Liver (tissue), 9 donors: ENCODE results near the gene GPC3. TPM values are rescaled to one million over a fixed set of nuclear protein-coding genes. Genes with fewer than 3 reads are reported as not detected.

Experiments used
- DNase-seq: peaks from one replicate; pipeline ENCODE4 v3.0.0-alpha.2; 2017; ENCODE audit warnings: low spot score
- H3K27ac ChIP-seq, 2 donors: one replicate each; pipeline ENCODE4 v1.7.0; 2013; ENCODE audit warnings: inconsistent platforms in 2 of 2, low read length in 2 of 2, control low read depth in 1 of 2, low read depth in 1 of 2, mild to moderate bottlenecking in 1 of 2
- H3K27me3 ChIP-seq, 4 donors: one replicate each; pipeline versions ENCODE4 v1.6.1 to v1.7.0; 2013; ENCODE audit warnings: low read length in 3 of 4, inconsistent platforms in 1 of 4, mild to moderate bottlenecking in 1 of 4, moderate library complexity in 1 of 4; ENCODE audit not compliant: control insufficient read depth in 4 of 4, insufficient read depth in 4 of 4
- H3K36me3 ChIP-seq, 4 donors: one replicate each; pipeline versions ENCODE4 v1.6.1 to v1.7.0; 2013; ENCODE audit warnings: low read length in 3 of 4, mild to moderate bottlenecking in 3 of 4, low read depth in 1 of 4, moderate library complexity in 1 of 4; ENCODE audit not compliant: control insufficient read depth in 4 of 4, insufficient read depth in 3 of 4
- H3K4me1 ChIP-seq, 4 donors: one replicate each; pipeline versions ENCODE4 v1.6.1 to v1.7.0; 2013; ENCODE audit warnings: low read length in 3 of 4, mild to moderate bottlenecking in 3 of 4, moderate library complexity in 1 of 4; ENCODE audit not compliant: control insufficient read depth in 4 of 4, insufficient read depth in 4 of 4
- H3K4me3 ChIP-seq, 3 donors: one replicate each; pipeline versions ENCODE4 v1.6.1 to v1.7.0; 2013; ENCODE audit warnings: low read length in 3 of 3, control low read depth in 1 of 3, low read depth in 1 of 3, mild to moderate bottlenecking in 1 of 3
- H3K9ac ChIP-seq, 2 donors: one replicate each; pipeline ENCODE4 v1.7.0; 2013; ENCODE audit warnings: low read length in 2 of 2, mild to moderate bottlenecking in 2 of 2, moderate library complexity in 2 of 2, control low read depth in 1 of 2, low read depth in 1 of 2
- H3K9me3 ChIP-seq, 4 donors: one replicate each; pipeline versions ENCODE4 v1.6.1 to v1.7.0; 2013; ENCODE audit warnings: low read length in 3 of 4; ENCODE audit not compliant: control insufficient read depth in 4 of 4
- ATF3 ChIP-seq: IDR thresholded peaks from 2 replicates; pipeline ENCODE4 v1.6.1; 2016; ENCODE audit warnings: antibody characterized with exemption
- CTCF ChIP-seq: fragments of 150-350 bp; IDR thresholded peaks from 2 replicates; pipeline ENCODE4 v1.5.1; 2017; ENCODE audit warnings: improper control_type of control experiment, low read depth, low read length; ENCODE audit not compliant: missing input control
- EGR1 ChIP-seq, 2 donors: IDR thresholded peaks; 2 replicates each; pipeline ENCODE4 v1.6.1; 2016 to 2018; ENCODE audit warnings: antibody characterized with exemption in 2 of 2, low read depth in 2 of 2
- FOXA1 ChIP-seq: IDR thresholded peaks from 2 replicates; pipeline ENCODE4 v1.6.1; 2016; ENCODE audit warnings: antibody characterized with exemption
- FOXA2 ChIP-seq: IDR thresholded peaks from 2 replicates; pipeline ENCODE4 v1.6.1; 2016; ENCODE audit warnings: antibody characterized with exemption
- GABPA ChIP-seq, 2 donors: IDR thresholded peaks in 1 of 2; conservative IDR thresholded peaks in 1 of 2; 2 replicates each; pipeline ENCODE4 v1.6.1; 2016; ENCODE audit warnings: antibody characterized with exemption in 2 of 2, mild to moderate bottlenecking in 1 of 2, moderate library complexity in 1 of 2
- HNF4A ChIP-seq, 2 donors: conservative IDR thresholded peaks; 2 replicates each; pipeline ENCODE4 v1.6.1; 2016; ENCODE audit warnings: antibody characterized with exemption in 2 of 2, mild to moderate bottlenecking in 2 of 2
- HNF4G ChIP-seq: IDR thresholded peaks from 2 replicates; pipeline ENCODE4 v1.6.1; 2016; ENCODE audit warnings: antibody characterized with exemption
- JUND ChIP-seq, 2 donors: IDR thresholded peaks; 2 replicates each; pipeline ENCODE4 v1.6.1; 2016; ENCODE audit warnings: antibody characterized with exemption in 2 of 2
- MAX ChIP-seq: IDR thresholded peaks from 2 replicates; pipeline ENCODE4 v1.6.1; 2016; ENCODE audit warnings: antibody characterized with exemption
- NR2F2 ChIP-seq: IDR thresholded peaks from 2 replicates; pipeline ENCODE4 v1.6.1; 2016; ENCODE audit warnings: antibody characterized with exemption
- RAD21 ChIP-seq, 2 donors: IDR thresholded peaks; 2 replicates each; pipeline ENCODE4 v1.6.1; 2016; ENCODE audit warnings: antibody characterized with exemption in 2 of 2, mild to moderate bottlenecking in 2 of 2
- REST ChIP-seq: IDR thresholded peaks from 2 replicates; pipeline ENCODE4 v1.6.1; 2016; ENCODE audit warnings: antibody characterized with exemption, mild to moderate bottlenecking
- RXRA ChIP-seq, 2 donors: IDR thresholded peaks; 2 replicates each; pipeline ENCODE4 v1.6.1; 2017 to 2018; ENCODE audit warnings: antibody characterized with exemption in 2 of 2, mild to moderate bottlenecking in 1 of 2
- SP1 ChIP-seq: IDR thresholded peaks from 2 replicates; pipeline ENCODE4 v1.6.1; 2018; ENCODE audit warnings: antibody characterized with exemption, mild to moderate bottlenecking
- TAF1 ChIP-seq: conservative IDR thresholded peaks from 2 replicates; pipeline ENCODE4 v1.6.1; 2016; ENCODE audit warnings: antibody characterized with exemption, mild to moderate bottlenecking
- YY1 ChIP-seq: IDR thresholded peaks from 2 replicates; pipeline ENCODE4 v1.6.1; 2016; ENCODE audit warnings: antibody characterized with exemption, mild to moderate bottlenecking
- ZBTB33 ChIP-seq: IDR thresholded peaks from 2 replicates; pipeline ENCODE4 v1.6.1; 2016; ENCODE audit warnings: antibody characterized with exemption
- WGBS: extraction: QIAGEN DNeasy Blood & Tissue Kit; methylation state at CpG from one replicate; pipeline ENCODE4 v1.1.7; 2013; 5-methylcytosine and 5-hydroxymethylcytosine counted together
- polyA plus RNA-seq, 2 donors: library from polyadenylated mRNA; stranded (reverse) in 1 of 2; unstranded in 1 of 2; fragments of 200-250 nt in 1 of 2; fragments of >200 nt in 1 of 2; fragmentation: Nextera tagmentation in 1 of 2; extraction: Ambion mirVana in 1 of 2; gene quantifications; one replicate each; pipeline versions ENCODE4 v1.2.1 to v1.2.3, GENCODE V29; 2013 to 2015
- total RNA-seq, 2 donors: library from RNA; depleted of rRNA; stranded (reverse); fragments of >200 nt; gene quantifications; one replicate each; pipeline ENCODE4 v1.2.3, GENCODE V29; 2014
- donor health status: healthy.
- donor health status: healthy.
- donor health status: healthy.
- donor health status: healthy.
- donor health status: healthy.

GPC3 gene
- total and polyA plus RNA-seq, 4 donors, result 0.40 to 1,133 (median 1.5) TPM

GRCh38 chrX:133655275-133656265 is 329.8 kb downstream of the GPC3 start:
- no peak for DNase-seq
- TF ChIP-seq GABPA (IDR thresholded peaks at IDR 0.05 in 1 of 2, conservative IDR thresholded peaks at IDR 0.05 in 1 of 2), result no peak
- no peak for TF ChIP-seq ZBTB33
- TF ChIP-seq NR2F2, result no peak
- TF ChIP-seq FOXA2, result no peak
- no peak for TF ChIP-seq HNF4A (conservative IDR thresholded peaks at IDR 0.05)
- TF ChIP-seq MAX, result no peak
- TF ChIP-seq ATF3, result no peak
- TF ChIP-seq YY1, result no peak
- TF ChIP-seq CTCF, result no peak
- TF ChIP-seq REST, result no peak
- no peak for TF ChIP-seq TAF1
- TF ChIP-seq SP1, result no peak
- TF ChIP-seq JUND (IDR thresholded peaks at IDR 0.05), result no peak
- no peak for TF ChIP-seq HNF4G
- no peak for TF ChIP-seq EGR1 (IDR thresholded peaks at IDR 0.05; ENCODE audit: low read depth in 2 of 2)
- no peak for TF ChIP-seq RXRA (IDR thresholded peaks at IDR 0.05)
- no peak for TF ChIP-seq RAD21 (IDR thresholded peaks at IDR 0.05)
- TF ChIP-seq FOXA1, result no peak
- Histone ChIP-seq H3K4me3 (no peak overlapping the region), H3K4me1 (no peaks in the 10 kb centered on the region), H3K36me3 (no peaks in the 10 kb centered on the region), H3K9ac (no peak overlapping the region), H3K27me3 (peaks cover 0 to 5% (median 0%) of the 10 kb centered on the region in 4 donors), H3K27ac (no peak overlapping the region), H3K9me3 (no peaks in the 10 kb centered on the region)
- 58% methylated on average over 2 of the region's 2 CpGs for WGBS
